ENCODE data around the gene NOP53.
"Not testable (repeated sequence)": the region's sequence is repeated elsewhere in the genome, so short reads cannot be mapped to it uniquely, and the experiment has no call there.

NOP53 gene

DNA sequence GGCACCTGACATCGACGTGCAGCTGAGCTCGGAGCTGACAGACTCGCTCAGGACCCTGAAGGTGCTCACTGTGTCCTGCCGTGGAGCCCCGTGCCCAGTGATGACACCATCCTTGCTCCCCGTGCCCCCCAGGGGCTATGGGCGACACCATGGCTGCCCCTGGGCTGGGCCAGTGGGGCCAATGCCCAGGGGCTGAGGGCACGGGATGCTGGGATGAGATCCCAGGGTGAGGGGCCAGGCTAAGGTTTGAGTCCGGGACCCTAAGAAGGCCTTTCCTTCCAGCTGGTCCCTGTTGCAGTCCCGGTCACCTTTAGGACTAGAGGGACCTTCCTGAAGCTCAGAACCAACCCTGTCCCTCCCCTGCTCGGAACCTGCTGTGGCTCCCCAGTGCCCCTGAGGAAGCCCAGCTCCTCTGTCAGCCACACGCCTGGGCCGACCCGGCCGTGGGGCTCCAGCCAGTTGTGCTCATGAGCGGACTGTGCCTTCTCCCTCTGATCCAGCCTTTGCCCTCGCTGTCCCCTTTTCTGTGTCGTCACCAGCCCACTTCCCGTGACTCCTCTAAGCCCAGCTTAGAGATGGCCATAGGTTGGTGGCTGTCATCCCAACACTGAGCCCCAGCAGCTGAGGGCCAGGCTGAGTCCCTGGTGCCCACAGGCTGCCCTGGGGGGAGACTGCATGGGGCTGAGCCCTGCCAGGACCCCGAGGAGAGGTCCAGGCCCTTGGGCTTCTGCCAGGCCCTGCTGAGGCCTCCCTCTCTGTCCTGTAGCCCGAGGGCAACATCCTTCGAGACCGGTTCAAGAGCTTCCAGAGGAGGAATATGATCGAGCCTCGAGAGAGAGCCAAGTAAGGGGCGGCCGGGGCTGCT is 10.6 kb downstream of the NOP53 start:
- FAIRE-seq: no peak

DNA sequence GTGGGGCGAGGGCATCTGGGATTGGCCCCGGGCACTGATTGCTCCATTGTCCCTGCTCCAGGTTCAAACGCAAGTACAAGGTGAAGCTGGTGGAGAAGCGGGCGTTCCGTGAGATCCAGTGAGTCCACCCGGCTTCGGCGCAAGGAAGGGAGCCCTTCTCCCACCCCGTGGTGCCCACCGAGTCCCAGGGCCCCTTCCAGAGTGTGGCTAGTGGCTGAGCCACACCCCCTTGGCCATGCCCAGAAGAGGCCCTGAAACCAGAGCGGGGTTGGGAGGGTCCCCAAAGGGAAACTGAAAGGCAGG is 11.2 kb downstream of the NOP53 start:
- no peak for FAIRE-seq

DNA sequence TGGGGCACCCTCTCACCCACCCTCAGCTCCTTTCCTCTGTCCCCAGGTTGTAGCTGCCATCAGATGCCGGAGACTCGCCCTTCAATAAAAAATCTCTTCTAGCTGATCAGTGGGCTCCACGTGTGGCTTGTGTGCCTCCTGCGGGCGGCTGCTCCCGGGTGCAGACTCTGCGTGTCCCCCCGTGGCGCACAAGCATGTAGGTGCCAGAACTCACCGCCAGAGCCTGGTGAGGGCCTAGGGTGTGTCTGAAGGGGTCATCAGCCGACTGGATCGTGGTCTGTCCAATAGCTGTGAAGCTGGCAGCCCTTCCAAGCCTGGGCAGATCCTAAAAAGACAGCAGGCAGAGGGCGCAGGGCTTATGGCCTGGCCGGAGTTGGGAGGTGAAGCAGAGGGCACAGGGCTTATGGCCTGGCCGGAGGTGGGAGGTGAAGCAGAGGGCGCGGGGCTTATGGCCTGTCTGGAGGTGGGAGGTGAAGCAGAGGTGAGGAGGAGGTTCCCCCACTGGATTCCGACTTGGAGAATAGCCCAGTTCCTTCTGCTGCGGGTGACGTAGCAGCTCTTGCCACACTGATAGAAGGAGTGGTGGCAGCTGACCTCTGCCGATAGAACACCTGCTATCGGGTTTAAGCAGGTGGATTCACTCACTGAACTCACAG is 11.7 kb downstream of the NOP53 start:
- FAIRE-seq: no peak

DNA sequence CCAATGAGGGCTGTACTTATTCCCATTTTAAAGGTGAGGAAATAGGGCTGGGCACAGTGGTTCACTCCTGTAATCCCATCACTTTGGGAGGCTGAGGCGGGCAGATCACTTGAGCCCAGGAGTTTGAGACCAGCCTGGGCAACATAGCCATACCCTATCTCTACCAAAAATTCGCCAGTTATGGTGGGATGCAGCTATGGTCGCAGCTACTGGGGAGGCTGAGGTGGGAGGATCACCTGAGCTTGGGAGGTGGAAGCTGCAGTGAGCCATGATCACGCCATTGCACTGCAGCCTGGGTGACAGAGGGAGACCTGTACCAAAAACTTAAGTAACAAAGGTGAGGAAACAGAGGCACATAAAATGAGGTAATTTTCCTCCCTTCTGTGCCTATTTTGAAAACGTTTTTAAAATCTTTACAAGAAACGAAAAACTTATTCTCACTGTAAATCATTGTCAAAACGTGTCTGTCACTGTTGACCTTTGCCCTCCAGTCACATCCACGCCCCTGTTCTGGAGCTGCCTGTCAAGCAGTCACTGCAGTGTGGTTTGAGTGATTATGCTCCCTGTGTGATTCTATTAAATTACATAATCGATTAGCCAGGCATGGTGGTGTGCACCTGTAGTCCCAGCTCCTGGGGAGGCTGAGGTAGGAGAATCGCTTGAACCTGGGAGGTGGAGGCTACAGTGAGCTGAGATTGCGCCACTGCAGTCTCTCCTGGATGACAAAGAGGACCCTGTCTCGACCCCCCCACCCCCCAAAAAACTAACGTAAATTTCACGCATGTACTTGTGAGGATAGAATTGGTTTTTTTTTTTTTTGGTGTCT is 12.5 kb downstream of the NOP53 start:
- no peak for FAIRE-seq

DNA sequence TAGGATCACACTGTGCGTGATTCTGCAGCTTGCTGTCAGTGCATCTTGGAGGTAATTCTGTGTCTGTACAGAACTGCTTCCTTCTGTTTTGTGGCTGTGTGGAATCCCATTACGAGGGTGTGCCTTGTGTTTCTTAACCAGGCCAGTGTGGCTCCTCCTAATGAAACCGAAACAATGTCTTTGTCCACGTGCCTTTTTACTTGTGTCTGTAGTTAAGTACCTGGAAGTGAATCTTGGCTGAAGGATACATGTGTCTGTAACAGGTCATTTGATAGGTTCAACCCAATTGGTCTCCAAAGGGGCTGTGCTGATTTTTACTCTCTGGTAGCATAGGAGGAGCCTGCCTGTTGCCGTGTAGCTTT is 13.1 kb downstream of the NOP53 start:
- FAIRE-seq: no peak

DNA sequence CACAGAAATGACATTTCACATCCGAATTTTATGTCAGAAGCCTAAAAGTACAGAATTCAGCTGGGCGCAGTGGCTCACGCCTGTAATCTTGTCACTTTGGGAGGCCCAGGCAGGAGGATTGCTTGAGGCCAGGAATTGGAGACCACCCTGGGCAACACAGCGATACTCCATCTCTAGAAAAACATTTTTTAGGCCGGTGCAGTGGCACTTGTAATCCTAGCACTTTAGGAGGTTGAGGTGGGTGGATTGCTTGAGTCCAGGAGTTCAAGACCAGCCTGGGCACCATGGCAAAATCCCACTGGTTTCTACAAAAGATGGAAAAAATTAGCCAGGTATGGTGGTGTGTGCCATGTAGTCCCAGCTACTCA is 15.3 kb downstream of the NOP53 start:
- no peak for FAIRE-seq

DNA sequence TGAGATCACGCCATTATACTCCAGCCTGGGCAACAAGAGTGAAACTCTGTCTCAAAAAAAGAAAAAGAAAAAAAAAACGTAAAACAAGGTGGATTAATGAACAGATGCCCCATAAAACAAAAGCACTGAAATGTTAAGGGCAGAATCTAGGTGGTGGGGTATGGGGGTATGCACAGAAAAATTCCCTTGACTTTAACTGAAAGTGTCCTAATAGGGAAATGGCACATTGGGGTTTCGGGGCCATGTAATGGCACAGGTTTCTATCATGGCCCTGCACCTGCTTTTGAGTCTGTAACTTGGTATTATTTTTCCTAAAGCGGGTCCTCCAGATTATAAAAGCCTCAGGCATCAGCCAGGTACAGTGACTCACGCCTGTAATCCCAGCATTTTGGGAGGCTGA is 16.2 kb downstream of the NOP53 start:
- FAIRE-seq: no peak

DNA sequence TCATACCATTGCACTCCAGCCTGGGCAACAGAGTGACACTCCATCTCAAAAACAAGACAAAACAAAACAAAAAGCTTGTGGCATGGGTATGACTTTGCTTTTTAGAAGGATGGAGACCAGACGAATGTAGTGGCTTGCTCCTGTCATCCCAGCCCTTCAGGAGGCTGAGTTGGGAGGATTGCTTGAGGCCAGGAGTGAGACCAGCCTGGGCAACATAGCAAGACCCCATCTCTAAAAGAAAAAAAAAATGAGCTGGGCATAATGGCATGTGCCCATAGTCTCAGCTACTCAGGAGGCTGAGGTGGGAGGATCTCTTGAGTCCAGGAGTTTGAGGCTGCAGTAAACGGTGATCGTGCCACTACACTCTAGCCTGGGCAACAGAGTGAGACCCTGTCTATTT is 16.8 kb downstream of the NOP53 start:
- no peak for FAIRE-seq

DNA sequence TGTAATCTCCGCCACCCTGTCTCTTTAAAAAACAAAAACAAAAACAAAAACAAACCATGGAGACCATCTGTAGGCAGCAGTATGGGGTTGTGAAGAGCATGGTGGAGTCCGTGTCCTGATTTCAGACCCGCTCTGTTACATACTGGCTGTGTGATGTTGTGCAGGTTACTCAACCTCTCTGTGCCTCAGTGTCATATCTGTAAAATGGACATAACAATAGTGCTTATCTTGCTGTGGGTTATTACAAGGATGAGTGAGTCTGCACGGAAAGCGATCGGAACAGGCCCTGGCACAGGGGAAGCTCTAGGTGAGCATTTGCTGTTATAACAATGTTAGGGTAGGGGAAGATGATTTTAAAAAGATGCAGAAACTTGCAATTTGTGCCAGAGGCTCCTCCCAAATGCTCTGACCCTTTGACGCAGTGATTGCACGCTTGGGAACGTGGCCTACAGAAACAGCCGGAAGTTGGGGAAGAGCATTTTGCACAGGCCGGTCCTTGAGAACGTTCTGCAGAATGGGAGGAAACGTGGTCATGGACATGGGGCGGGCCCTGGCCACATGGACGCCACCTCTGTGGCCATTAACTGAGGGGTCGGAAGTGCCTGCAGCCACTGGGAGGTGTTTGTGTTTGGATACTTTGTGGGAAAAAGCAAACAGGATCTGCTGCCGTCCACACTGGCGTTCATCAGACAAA is 17.4 kb downstream of the NOP53 start:
- FAIRE-seq: no peak

DNA sequence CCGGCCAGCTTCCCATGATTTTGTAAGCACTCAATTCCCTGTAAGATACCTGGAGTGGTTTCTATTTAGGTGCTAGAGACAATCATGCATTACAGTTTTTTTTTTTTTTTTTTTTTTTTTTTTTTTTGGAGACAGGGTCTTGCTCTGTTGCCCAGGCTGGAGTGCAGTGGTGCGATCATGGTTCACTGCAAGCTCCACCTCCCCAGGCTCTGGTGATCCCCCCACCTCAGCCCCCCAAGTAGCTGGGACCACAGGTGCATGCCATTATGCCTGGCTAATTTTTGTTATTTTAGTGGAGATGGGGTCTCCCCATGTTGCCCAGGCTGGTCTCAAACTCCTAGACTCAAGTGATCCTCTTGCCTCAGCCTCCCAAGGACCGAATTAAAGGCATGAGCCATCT is 19.4 kb downstream of the NOP53 start:
- not testable (repeated sequence) for FAIRE-seq

DNA sequence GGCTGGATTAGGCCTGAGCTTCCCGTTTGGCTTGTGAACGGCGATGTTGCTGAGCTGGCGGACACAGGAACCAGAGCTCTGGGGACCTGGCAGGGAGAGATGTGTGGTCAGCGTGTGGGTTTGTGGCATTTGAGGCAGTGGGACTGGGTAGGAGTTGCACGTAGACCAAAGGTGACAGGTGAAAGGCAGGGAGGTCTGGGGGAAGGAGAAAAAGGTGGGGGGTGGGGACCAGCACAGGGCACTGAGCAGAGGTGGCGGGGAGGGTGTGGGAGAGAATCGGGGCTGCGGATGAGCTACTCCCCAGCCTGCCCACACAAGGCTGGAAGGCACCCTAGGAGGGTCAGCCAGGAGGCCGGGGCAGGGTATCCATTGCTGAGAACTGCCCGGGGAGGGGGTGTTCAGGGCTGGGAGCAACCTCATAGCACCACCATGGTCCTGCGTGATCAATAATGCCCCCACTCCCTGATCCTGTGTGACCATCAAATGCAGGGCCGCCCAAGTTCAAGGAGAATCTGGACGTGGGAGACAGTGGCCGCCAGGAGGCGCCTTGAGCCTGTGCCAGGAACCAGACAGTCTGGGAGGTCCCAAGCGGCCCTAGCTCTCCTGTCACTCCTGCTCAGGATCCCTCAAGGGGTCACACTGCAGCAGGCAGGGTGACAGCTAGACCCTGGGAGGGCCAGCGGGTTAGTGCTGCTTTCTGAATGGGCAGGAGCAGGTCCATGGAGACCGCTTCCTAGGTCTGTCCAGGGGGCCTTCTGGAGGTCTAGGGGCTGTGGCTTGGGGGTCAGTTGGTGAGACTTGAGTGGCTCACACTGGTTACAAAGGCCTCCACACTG is 20.4 kb downstream of the NOP53 start:
- FAIRE-seq: no peak

DNA sequence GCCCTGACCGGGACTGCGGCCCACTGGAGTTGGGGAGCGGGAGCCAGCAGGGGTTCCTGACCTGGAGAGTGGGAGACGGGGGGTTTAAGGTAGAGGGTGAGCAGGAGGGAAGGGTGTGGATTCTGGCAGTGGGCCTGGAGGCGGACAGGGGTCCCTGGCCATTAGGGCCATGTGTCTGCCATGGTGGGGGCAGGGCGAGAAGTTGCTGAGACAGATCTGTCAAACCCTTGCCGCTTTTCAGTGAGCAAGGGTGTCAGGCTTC is 20.9 kb downstream of the NOP53 start:
- no peak for FAIRE-seq

DNA sequence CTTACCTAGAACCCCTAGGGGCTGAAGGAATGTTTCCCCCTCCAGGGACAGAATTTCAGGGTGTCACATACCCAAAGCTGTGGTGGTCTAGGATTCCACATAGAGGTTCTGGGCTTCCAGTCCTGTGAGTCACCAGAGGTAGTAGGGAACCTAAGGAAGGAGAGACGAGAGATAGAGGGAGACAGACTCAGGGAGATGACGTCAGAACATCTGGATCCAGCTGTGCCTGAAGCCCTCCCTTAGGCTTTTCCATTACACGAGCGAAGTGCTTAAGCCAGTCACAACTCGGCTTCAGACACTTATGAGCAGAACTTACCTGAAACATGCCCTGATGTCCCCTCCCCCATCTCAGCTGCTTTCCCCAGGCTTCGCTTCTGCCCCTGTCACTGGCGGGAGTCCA is 21.3 kb downstream of the NOP53 start:
- no peak for FAIRE-seq

DNA sequence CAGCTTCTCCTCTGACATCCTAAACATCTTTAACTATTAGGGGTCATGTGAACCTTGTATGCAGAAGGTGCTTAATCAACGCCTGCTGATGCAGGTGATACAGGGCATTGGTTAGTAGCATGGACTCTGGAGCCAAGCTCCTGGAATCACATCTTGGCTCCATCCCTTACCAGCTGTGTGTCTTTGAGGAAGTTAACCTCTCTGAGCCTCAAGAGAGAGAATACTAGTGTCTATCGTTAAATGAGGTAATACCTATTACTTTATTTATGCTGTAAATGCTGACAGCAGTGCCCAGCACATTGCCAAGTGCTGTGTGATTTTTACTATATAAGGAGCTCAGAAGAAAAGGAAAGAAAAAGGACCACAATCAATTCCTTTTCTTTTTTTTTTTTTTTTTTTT is 22.0 kb downstream of the NOP53 start:
- FAIRE-seq: no peak

DNA sequence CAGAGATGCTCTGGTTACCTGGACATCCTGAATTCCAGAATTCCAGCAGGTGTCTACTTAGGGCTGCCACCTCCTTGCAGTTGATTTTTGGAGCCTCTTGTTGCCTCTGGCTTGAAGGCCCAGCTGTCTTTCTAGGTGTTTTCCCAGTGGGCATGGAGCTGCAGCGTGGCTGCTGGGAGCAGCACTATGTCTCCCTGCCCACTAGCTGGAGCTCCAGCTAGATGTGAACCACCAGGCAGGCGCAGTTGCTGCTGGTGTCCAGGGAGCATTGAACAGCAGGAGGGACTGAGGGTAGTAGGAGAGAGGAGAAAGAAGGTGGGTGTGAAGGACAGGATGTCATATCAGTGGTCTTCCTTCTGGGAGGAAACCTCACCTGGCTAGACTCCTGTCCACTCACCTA is 23.3 kb downstream of the NOP53 start:
- no peak for FAIRE-seq

DNA sequence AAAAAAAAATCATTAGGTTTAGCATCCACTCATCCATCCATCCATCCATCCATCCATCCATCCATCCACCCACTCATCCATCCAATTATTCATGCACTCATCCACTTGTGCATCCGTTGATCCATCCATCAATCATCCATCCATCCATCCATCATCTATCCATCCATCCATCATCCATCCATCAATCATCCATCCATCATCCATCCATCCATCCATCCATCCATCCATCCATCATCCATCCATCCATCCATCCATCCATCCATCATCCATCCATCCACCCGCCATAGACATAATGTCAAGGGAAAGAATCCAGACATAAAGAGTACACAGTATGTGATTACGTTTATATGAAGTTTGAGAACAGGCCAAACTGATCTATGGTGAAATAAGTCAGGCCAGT is 24.2 kb downstream of the NOP53 start:
- no peak for FAIRE-seq

DNA sequence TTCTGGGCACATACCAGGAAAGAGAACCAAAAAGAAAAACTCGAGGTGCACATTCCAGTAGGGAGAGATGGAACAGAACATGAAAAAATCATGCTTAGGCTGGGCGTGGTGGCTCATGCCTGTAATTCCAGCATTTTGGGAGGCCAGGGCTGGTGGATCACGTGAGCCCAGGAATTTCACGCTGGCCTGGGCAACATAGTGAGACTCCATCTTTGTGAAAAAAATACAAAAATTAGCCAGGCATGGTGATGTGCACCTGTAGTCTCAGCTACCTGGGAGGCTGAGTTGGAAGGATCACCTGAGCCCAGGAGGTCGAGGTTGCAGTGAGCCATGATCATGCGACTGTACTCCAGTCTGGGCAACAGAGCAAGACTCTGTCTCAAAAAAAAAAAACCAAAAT is 25.9 kb downstream of the NOP53 start:
- FAIRE-seq: not testable (repeated sequence)

DNA sequence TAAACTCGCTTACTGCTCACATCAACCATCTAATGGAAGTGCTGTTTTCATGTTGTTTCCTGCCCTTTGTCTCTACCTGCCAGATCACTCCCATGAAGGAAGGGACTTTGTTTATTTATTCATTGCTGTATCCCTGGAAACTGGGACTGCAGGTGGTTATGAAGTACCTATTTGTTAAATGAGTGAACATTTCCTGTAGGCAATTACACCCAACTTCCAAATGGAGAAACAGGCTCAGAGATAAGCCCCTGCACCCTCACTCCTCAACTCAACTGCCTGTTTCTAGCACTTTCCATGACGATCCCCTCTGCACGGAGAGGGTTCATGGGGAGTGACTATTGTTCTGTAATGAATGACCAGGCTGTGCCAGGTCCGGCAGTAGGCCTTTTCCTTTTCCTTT is 31.2 kb downstream of the NOP53 start:
- no peak for FAIRE-seq

DNA sequence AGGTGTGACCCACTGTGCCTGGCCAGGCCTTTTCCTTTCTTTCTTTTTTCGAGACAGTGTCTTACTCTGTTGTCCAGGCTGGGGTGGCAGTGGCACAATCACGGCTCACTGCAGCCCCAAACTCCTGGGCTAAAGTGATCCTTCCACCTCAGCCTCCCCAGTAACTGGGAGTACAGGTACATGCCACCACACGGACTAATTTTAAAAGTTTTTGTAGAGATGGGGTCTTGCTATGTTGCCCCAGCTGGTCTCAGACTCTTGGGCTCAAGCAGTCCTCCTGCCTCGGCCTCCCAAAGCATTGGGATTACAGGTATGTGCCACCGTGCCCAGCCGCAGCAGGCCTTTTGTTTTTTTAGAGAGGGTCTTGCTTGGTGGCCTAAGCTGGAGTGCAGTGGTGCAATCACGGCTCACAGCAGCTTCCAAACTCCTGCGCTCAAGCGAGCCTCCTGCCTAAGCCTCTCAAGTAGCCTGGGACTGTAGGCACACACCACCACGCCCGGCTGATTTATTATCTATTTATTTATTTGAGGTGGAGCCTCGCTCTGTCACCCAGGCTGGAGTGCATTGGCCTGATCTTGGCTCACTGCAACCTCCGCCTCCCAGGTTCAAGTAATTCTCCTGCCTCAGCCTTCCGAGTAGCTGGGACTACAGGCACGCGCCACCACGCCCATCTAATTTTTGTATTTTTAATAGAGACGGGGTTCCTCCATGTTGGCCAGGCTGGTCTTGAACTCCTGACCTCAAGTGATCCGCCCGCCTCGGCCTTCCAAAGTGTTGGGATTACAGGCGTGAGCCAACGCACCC is 32.1 kb downstream of the NOP53 start:
- not testable (repeated sequence) for FAIRE-seq

DNA sequence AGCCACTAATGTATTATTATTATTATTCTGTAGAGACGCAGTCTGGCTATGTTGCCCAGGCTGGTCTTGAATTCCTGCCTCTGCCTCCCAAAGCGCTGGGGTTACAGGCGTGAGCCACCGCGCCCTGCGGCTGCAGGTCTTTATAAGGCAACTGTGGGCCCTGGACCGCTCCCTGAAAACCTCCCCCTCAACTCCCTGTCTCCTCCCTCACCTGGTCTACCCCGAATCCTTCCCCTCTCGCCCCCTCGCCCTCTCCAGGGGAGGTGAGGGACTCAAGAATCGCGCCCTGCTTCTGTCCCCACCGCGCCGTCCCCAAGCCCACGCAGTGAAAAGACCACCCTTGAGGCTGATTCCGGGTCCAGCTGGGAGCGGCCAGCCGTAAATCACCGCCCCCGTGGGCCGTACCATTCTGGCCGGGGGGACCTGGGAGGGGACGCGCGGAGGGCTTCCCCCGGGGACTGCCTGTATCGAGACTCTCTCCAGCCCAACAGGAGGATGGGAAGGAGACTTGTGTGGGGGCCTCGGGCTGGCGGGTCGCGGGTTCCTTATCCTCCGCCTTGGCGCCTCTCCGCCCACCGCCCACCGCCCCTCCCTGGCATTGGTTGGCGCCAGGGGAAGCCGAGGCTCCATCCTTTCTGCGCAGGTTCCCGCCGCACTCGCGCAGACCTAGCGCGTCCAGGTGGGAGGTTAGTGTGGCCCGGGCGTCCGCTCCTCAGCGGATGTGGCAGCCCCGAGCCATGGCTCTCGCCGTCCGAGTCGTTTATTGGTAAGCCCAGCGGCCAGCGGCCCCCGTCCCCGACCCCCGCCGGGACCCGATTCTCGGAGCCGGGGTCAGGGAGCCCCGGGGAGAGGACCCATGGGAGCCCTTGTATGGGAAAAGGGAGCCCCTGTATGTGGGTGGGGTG is 33.0 kb downstream of the NOP53 start, which contains the start of gene SELENOW:
Gene SELENOW (plus strand): TSS at position 655 of the 905 bp plus-strand sequence. CDS start 83 bp downstream, at position 738.
- no peak for FAIRE-seq

DNA sequence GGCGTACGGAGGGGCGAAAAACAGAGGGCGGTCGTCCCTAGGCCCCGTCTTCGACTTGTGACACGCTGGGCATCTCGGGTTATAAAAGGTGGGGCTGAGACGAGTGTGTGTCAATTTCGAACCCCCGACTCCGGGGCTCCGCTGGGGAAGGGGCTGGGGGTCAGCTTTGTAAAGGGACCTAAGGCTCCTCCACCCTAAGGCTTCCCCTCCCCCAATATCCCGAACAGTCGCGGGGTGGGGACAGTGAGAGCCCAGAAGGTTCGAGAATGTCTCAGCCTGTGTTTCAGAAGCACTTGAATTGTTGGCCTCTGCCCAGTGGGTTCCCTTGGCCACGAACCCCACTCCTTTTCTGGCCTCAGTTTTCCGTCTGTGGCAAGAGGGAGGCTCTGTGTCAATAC is 33.6 kb downstream of the NOP53 start:
- FAIRE-seq: no peak
